ENCODE data around the gene CLIC4.
"Not testable (repeated sequence)": the region's sequence is repeated elsewhere in the genome, so short reads cannot be mapped to it uniquely, and the experiment has no call there.

CLIC4 gene

GRCh38 chr1:24717887-24718650 lies 27.2 kb upstream of the CLIC4 start:
- no peak for DNase-seq (ENCODE audit: extremely low read depth in 1 of 2, low read depth in 1 of 2)

- no peak for DNase-seq (ENCODE audit: extremely low read depth in 1 of 2, low read depth in 1 of 2)
Observed at GRCh38 chr1:24720152-24720551, 25.1 kb upstream of the CLIC4 start.

GRCh38 chr1:24721533-24721932 lies 23.7 kb upstream of the CLIC4 start:
- no peak for DNase-seq (ENCODE audit: extremely low read depth in 1 of 2, low read depth in 1 of 2)

GRCh38 chr1:24722073-24723035 lies 22.9 kb upstream of the CLIC4 start:
- not testable (repeated sequence) for DNase-seq (ENCODE audit: extremely low read depth in 1 of 2, low read depth in 1 of 2)

- no peak for DNase-seq (ENCODE audit: extremely low read depth in 1 of 2, low read depth in 1 of 2)
Observed at GRCh38 chr1:24724345-24725208, 20.7 kb upstream of the CLIC4 start.

GRCh38 chr1:24725209-24725651 lies 20.0 kb upstream of the CLIC4 start:
- DNase-seq (ENCODE audit: extremely low read depth in 1 of 2, low read depth in 1 of 2) = no peak

GRCh38 chr1:24726741-24727140 lies 18.5 kb upstream of the CLIC4 start:
- no peak for DNase-seq (ENCODE audit: extremely low read depth in 1 of 2, low read depth in 1 of 2)

- no peak for DNase-seq (ENCODE audit: extremely low read depth in 1 of 2, low read depth in 1 of 2)
Observed at GRCh38 chr1:24727501-24728216, 17.6 kb upstream of the CLIC4 start.

GRCh38 chr1:24728982-24729381 lies 16.3 kb upstream of the CLIC4 start:
- DNase-seq (ENCODE audit: extremely low read depth in 1 of 2, low read depth in 1 of 2) = no peak

GRCh38 chr1:24732186-24732885 lies 12.9 kb upstream of the CLIC4 start:
- no peak for DNase-seq (ENCODE audit: extremely low read depth in 1 of 2, low read depth in 1 of 2)

GRCh38 chr1:24733342-24733741 lies 11.9 kb upstream of the CLIC4 start:
- not testable (repeated sequence) for DNase-seq (ENCODE audit: extremely low read depth in 1 of 2, low read depth in 1 of 2)

GRCh38 chr1:24735156-24735508 lies 10.1 kb upstream of the CLIC4 start:
- no peak for DNase-seq (ENCODE audit: extremely low read depth in 1 of 2, low read depth in 1 of 2)

GRCh38 chr1:24735509-24736375 lies 9.5 kb upstream of the CLIC4 start:
- DNase-seq (ENCODE audit: extremely low read depth in 1 of 2, low read depth in 1 of 2) = no peak

GRCh38 chr1:24737368-24738117 lies 7.7 kb upstream of the CLIC4 start:
- DNase-seq (ENCODE audit: extremely low read depth in 1 of 2, low read depth in 1 of 2) = no peak

GRCh38 chr1:24739241-24739640 lies 6.0 kb upstream of the CLIC4 start:
- no peak for DNase-seq (ENCODE audit: extremely low read depth in 1 of 2, low read depth in 1 of 2)

GRCh38 chr1:24742090-24742938 lies 2.9 kb upstream of the CLIC4 start:
- DNase-seq (ENCODE audit: extremely low read depth in 1 of 2, low read depth in 1 of 2) = no peak
